ENCODE data around the gene UBTF. TPM values are rescaled to one million over a fixed set of nuclear protein-coding genes. Genes with fewer than 3 reads are reported as not detected.

UBTF gene
- polyA plus RNA-seq, 2 of the 4 experiments (the other 2 are of a cell fraction): 39.8 to 76.2 TPM

DNA sequence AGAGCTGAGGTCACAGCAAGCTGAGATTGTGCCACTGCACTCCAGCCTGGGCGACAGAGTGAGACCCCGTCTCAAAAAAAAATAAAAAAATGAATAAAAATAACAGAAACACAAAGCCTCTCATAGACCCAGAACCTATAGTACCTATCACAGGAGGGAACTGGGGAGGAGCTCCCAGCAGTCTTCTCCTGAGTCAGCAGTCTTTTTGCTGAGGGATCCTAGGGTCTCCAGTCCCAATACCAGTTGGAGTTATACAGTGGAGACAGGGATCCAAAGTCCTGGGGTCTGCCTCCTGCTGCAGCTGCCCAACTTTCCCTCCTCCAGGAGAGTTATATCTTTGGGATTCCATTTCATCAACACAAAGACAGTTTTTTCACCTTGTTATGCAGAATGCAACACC is 36.5 kb downstream of the UBTF start:
- no peak for ATAC-seq
- POLR2A ChIA-PET: interaction anchor here (1.9 kb wide), 1 partner anchor 15 kb away, joined by 4 read pairs; no protein-coding TSS in a partner anchor

GRCh38 chr17:44178133-44178532 is 41.3 kb downstream of the UBTF start:
- ChIA-PET CTCF (interaction anchor here (1.0 to 3.7 kb wide), 2 partner anchors 10 to 34 kb away, joined by 3 to 18 read pairs; no protein-coding TSS in a partner anchor), POLR2A (no interaction called here)
- Histone ChIP-seq H3K4me3 (no peak overlapping the region), H3K27ac (no peak overlapping the region), H3K4me1 (no peaks in the 10 kb centered on the region), H3K4me2 (no peak overlapping the region), H3K9me3 (no peaks in the 10 kb centered on the region)
- ATAC-seq: peak in 1 of 2 experiments; percentile 12; a peak in 2 of 6 replicates
- DNase-seq (ENCODE audit: low read depth in 1 of 2, low spot score in 1 of 2): no peak
- WGBS (ENCODE audit: missing lambda C conversion rate): 96% methylated on average over 14 of the region's 14 CpGs
- no peak for FAIRE-seq
- TF ChIP-seq PHF8 (IDR thresholded peaks at IDR 0.05; ENCODE audit: borderline replicate concordance, low read depth) (no peak), FOSL2 (IDR thresholded peaks at IDR 0.05) (no peak), FOSL2 (CRISPR knock-in tag; IDR thresholded peaks at IDR 0.05) (no peak), TP53 (CRISPR knock-in tag; IDR thresholded peaks at IDR 0.05) (no peak), NPAS2 (CRISPR knock-in tag; IDR thresholded peaks at IDR 0.05; ENCODE audit: borderline replicate concordance) (no peak), HOXA7 (CRISPR knock-in tag; IDR thresholded peaks at IDR 0.05) (no peak), EP300 (IDR thresholded peaks at IDR 0.05) (no peak), FOXS1 (CRISPR knock-in tag; IDR thresholded peaks at IDR 0.05) (no peak), MAFK (IDR thresholded peaks at IDR 0.05; ENCODE audit: partially characterized antibody) (no peak), HOXB5 (CRISPR knock-in tag; IDR thresholded peaks at IDR 0.05) (no peak), ZFP36 (IDR thresholded peaks at IDR 0.05; ENCODE audit: borderline replicate concordance, partially characterized antibody) (no peak), FOSB (CRISPR knock-in tag; IDR thresholded peaks at IDR 0.05) (no peak), POLR2AphosphoS2 (conservative IDR thresholded peaks at IDR 0.05; ENCODE audit: low read length) (no peak), EHMT2 (IDR thresholded peaks at IDR 0.05; ENCODE audit: low read depth) (no peak), ZNF302 (CRISPR knock-in tag; IDR thresholded peaks at IDR 0.05) (no peak), GATA3 (IDR thresholded peaks at IDR 0.05; ENCODE audit: borderline replicate concordance) (no peak)

More for the DNA sequence above, 36.5 kb downstream of the UBTF start:
- no peak for TF ChIP-seq ZNF302 (CRISPR knock-in tag; IDR thresholded peaks at IDR 0.05)
- no peak for TF ChIP-seq EHMT2 (IDR thresholded peaks at IDR 0.05; ENCODE audit: low read depth)
- TF ChIP-seq ESRRA (IDR thresholded peaks at IDR 0.05; ENCODE audit: borderline replicate concordance, low read length): no peak
- peak; percentile 67 for TF ChIP-seq MAFK (IDR thresholded peaks at IDR 0.05; ENCODE audit: partially characterized antibody)
- TF ChIP-seq CHD4 (IDR thresholded peaks at IDR 0.05; ENCODE audit: borderline replicate concordance): no peak
- TF ChIP-seq HOXB5 (CRISPR knock-in tag; IDR thresholded peaks at IDR 0.05): no peak
- no peak for TF ChIP-seq KDM1A (IDR thresholded peaks at IDR 0.05; ENCODE audit: low read depth)
- no peak for TF ChIP-seq RARB (CRISPR knock-in tag; IDR thresholded peaks at IDR 0.05)
- no peak for DNase-seq (ENCODE audit: low read depth in 1 of 2, low spot score in 1 of 2)
- H3K4me3 ChIP-seq: no peak overlapping the region
- H3K9me3 ChIP-seq: no peaks in the 10 kb centered on the region
- no peak overlapping the region for H3K4me2 ChIP-seq
- peaks cover 21% of the 10 kb centered on the region for H3K4me1 ChIP-seq
- no peak for FAIRE-seq
- no peak overlapping the region for H3K27ac ChIP-seq
- 98% methylated on average over 2 of the region's 2 CpGs for WGBS (ENCODE audit: missing lambda C conversion rate)
- CTCF ChIA-PET: interaction anchor here (0.6 to 5.3 kb wide), 6 partner anchors 12 to 170 kb away, joined by 3 to 58 read pairs (median 3); partner anchors contain the start of gene ASB16

GRCh38 chr17:44177640-44178039 is 41.8 kb downstream of the UBTF start:
- ATAC-seq: peak; percentile 10 to 26; a peak in 2 of 6 replicates
- TF ChIP-seq HOXB13 (CRISPR knock-in tag; IDR thresholded peaks at IDR 0.05; ENCODE audit: low read depth) (no peak), POLR2AphosphoS2 (conservative IDR thresholded peaks at IDR 0.05; ENCODE audit: low read length) (no peak), EHMT2 (IDR thresholded peaks at IDR 0.05; ENCODE audit: low read depth) (no peak), KDM1A (IDR thresholded peaks at IDR 0.05; ENCODE audit: low read depth) (no peak), JUNB (IDR thresholded peaks at IDR 0.05) (no peak), SMC3 (IDR thresholded peaks at IDR 0.05) (no peak), ATOH8 (CRISPR knock-in tag; IDR thresholded peaks at IDR 0.05; ENCODE audit: low read depth) (no peak), ZFP36 (IDR thresholded peaks at IDR 0.05; ENCODE audit: borderline replicate concordance, partially characterized antibody) (no peak), FOSL2 (IDR thresholded peaks at IDR 0.05) (no peak), FOSL2 (CRISPR knock-in tag; IDR thresholded peaks at IDR 0.05) (no peak)
- TF ChIP-seq, protein P1, sequence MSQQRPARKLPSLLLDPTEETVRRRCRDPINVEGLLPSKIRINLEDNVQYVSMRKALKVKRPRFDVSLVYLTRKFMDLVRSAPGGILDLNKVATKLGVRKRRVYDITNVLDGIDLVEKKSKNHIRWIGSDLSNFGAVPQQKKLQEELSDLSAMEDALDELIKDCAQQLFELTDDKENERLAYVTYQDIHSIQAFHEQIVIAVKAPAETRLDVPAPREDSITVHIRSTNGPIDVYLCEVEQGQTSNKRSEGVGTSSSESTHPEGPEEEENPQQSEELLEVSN (IDR thresholded peaks at IDR 0.05; ENCODE audit: borderline replicate concordance, low read depth): no peak
- TF ChIP-seq, protein P2, sequence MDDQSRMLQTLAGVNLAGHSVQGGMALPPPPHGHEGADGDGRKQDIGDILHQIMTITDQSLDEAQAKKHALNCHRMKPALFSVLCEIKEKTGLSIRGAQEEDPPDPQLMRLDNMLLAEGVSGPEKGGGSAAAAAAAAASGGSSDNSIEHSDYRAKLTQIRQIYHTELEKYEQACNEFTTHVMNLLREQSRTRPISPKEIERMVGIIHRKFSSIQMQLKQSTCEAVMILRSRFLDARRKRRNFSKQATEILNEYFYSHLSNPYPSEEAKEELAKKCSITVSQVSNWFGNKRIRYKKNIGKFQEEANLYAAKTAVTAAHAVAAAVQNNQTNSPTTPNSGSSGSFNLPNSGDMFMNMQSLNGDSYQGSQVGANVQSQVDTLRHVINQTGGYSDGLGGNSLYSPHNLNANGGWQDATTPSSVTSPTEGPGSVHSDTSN (IDR thresholded peaks at IDR 0.05): no peak
- TF ChIP-seq, protein P3, sequence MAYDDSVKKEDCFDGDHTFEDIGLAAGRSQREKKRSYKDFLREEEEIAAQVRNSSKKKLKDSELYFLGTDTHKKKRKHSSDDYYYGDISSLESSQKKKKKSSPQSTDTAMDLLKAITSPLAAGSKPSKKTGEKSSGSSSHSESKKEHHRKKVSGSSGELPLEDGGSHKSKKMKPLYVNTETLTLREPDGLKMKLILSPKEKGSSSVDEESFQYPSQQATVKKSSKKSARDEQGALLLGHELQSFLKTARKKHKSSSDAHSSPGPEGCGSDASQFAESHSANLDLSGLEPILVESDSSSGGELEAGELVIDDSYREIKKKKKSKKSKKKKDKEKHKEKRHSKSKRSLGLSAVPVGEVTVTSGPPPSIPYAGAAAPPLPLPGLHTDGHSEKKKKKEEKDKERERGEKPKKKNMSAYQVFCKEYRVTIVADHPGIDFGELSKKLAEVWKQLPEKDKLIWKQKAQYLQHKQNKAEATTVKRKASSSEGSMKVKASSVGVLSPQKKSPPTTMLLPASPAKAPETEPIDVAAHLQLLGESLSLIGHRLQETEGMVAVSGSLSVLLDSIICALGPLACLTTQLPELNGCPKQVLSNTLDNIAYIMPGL (CRISPR knock-in tag; IDR thresholded peaks at IDR 0.05; ENCODE audit: borderline replicate concordance): no peak
- CTCF ChIA-PET: interaction anchor here (1.0 to 3.7 kb wide), 2 partner anchors 10 to 34 kb away, joined by 3 to 18 read pairs; no protein-coding TSS in a partner anchor

More at GRCh38 chr17:44177640-44178039, 41.8 kb downstream of the UBTF start:
- Histone ChIP-seq H3K4me3 (no peak overlapping the region), H3K4me1 (no peaks in the 10 kb centered on the region), H3K9me3 (no peaks in the 10 kb centered on the region), H3K4me2 (no peak overlapping the region), H3K27ac (no peak overlapping the region)
- POLR2A ChIA-PET: no interaction called here
- 85% methylated on average over 4 of the region's 4 CpGs for WGBS (ENCODE audit: missing lambda C conversion rate)
- DNase-seq (ENCODE audit: low read depth in 1 of 2, low spot score in 1 of 2): no peak
- FAIRE-seq: no peak
